ENCODE results near the gene PTPRN.
A peak's percentile ranks its signal among the peaks of the same experiment; 100 is the strongest.
"Not testable (repeated sequence)": the region's sequence is repeated elsewhere in the genome, so short reads cannot be mapped to it uniquely, and the experiment has no call there.

The PTPRN gene

DNA sequence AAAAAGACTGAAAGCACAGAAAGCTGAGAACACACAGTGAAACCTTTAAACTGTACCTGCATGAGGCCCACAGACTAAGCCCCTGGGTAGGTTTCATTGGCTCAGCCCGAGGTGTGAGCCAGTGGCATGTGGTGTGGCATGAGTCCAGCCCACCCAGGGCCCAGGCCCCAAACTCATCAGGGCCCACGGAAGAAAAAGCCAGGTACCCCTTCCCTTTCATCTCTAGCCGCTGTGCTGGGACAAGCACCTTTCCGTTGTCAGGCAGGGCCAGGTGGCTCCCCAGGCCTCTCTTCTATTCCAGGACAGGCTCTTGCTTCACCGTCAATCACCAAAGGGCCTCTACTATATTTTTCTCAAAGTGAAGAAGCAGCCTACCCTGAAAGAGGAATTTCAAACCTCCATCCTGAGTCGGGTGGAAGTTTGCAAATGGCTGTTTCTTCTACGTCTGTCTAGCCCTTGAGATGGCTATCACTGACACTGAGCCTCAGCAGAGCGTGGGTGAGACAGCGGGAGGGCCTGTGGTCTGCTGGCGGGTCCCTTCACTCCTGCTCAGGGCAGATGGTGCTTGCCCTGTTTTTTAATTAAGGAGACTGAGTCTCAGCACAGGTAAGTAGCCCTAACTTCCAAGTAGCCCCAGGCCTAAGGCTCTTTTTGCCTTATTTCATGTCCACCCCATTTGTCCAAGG lies 21.5 kb downstream of the PTPRN start:
- DNase-seq (ENCODE audit: low read depth) = no peak
- TF ChIP-seq CTCF (IDR thresholded peaks at IDR 0.05; ENCODE audit: insufficient read depth, low read depth, low read length, missing control alignments) = no peak
- no peak overlapping the region for H3K4me3 ChIP-seq (ENCODE audit: low read length)

GRCh38 chr2:219287116-219287440 lies 22.1 kb downstream of the PTPRN start:
- H3K4me3 ChIP-seq (ENCODE audit: low read length); DNase-seq (ENCODE audit: low read depth): not testable (repeated sequence)

GRCh38 chr2:219286436-219287115 lies 22.6 kb downstream of the PTPRN start:
- peak; percentile 2 for TF ChIP-seq CTCF (IDR thresholded peaks at IDR 0.05; ENCODE audit: insufficient read depth, low read depth, low read length, missing control alignments)
- no peak overlapping the region for H3K4me3 ChIP-seq (ENCODE audit: low read length)
- DNase-seq (ENCODE audit: low read depth) = peak; percentile 82

GRCh38 chr2:219285894-219286425 lies 23.2 kb downstream of the PTPRN start:
- no peak overlapping the region for H3K4me3 ChIP-seq (ENCODE audit: low read length)
- peak; percentile 83 for DNase-seq (ENCODE audit: low read depth)

DNA sequence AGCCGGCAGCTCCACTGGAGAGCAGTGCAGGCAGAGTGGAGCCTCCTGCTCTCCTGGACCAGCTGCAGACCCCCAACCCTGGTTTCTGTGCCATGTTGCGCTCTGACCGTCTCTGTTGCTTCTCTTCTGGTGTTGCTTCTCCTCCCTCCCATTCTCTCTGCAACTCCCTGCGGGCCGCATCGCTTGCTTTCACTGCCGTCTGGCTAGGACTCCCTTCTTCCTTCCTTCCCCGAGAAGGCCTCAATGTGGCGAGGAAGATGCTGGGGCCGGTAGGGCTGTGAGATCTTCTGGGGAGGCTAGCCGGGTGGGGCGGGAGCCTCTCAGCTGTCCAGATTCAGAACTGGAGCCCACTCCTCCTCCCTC lies 23.8 kb downstream of the PTPRN start:
- TF ChIP-seq CTCF (IDR thresholded peaks at IDR 0.05; ENCODE audit: insufficient read depth, low read depth, low read length, missing control alignments) = no peak
- no peak overlapping the region for H3K4me3 ChIP-seq (ENCODE audit: low read length)
- DNase-seq (ENCODE audit: low read depth) = no peak

More at GRCh38 chr2:219285894-219286425, 23.2 kb downstream of the PTPRN start:
- TF ChIP-seq CTCF (IDR thresholded peaks at IDR 0.05; ENCODE audit: insufficient read depth, low read depth, low read length, missing control alignments) = no peak

DNA sequence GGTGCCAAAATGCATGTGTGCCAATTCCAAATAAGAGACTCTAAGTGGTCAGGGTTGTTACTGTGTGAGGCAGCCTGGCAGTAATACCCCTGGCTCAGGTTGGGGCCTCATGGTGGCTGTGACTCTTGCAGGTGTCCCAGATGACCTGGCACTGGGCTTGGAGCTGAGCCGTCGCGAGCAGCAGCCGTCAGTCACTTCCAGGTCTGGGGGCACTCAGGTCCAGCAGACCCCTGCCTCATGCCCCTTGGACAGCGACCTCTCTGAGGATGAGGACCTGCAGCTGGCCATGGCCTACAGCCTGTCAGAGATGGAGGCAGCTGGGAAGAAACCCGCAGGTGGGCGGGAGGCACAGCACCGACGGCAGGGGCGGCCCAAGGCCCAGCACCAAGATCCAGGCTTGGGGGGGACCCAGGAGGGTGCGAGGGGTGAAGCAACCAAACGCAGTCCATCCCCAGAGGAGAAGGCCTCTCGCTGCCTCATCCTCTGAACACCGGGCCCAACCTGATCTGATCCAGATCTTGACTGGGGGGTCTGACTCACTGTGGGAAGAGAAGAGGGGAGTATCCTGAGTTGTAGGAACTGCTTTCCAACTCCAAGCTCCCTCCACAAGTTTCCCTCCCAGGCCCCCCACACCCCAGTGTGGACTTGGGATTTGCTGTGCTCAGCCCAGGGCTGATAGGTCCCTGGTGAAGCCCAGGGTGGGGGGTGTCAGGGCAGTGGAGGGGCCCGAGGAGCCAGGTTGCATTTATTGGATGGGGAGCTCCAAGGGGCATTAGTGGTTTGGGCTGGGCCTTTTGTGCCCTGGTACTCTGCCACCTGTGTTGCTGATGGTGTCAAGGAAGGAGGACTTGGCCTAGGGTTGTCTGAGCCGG lies 24.5 kb downstream of the PTPRN start:
- no peak overlapping the region for H3K4me3 ChIP-seq (ENCODE audit: low read length)
- DNase-seq (ENCODE audit: low read depth) = no peak
- TF ChIP-seq CTCF (IDR thresholded peaks at IDR 0.05; ENCODE audit: insufficient read depth, low read depth, low read length, missing control alignments) = no peak

DNA sequence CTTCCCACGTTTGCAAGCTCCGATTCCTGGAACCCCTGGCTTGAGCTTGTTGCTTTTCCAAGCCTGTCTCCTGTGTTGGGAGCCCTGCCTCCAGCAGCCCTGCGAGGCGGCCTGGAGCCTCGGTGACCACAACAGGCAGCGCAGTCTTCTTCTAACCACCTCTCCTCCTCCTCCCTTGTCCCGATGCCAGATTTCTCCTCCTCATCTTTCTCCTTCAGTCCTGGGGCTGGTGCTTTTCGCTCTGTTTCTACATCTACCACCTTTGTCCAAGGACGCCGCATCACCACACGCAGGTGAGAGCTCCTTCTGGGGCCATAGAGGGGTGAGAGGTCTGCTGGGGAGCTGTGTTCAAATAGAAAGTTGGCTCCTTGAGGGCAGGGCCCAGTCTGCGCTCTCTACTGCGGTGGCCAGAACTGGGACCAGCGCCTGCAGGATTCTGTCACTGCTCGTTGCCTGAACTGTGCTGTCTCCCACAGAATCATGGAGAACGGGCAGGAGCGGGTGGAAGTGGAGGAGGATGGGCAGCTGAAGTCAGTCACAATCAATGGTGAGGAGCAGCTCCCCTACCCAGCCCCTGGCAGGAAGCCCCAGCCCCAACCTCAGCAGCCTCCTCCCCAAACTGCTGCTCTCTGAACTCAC lies 26.1 kb downstream of the PTPRN start:
- no peak for DNase-seq (ENCODE audit: low read depth)
- no peak for TF ChIP-seq CTCF (IDR thresholded peaks at IDR 0.05; ENCODE audit: insufficient read depth, low read depth, low read length, missing control alignments)
- H3K4me3 ChIP-seq (ENCODE audit: low read length) = no peak overlapping the region

Measured in epithelial cell of esophagus (primary cell).